Neuronal stem cell (in vitro differentiated cells): ENCODE measurements around the gene PRR12.

Experiments used
- DNase-seq: peaks from one replicate; pipeline ENCODE4 v3.0.0-alpha.2; 2013; ENCODE audit warnings: low spot score
- H2AFZ ChIP-seq: one replicate; pipeline ENCODE4 v1.6.1; 2013; ENCODE audit warnings: mild to moderate bottlenecking, low read length, inconsistent platforms
- H2AK5ac ChIP-seq: 2 replicates; pipeline ENCODE4 v1.6.1; 2013; ENCODE audit warnings: low read depth, mild to moderate bottlenecking, inconsistent platforms, low read length, moderate library complexity, mixed read lengths
- H2BK120ac ChIP-seq: 2 replicates; pipeline ENCODE4 v1.6.1; 2013; ENCODE audit warnings: low read depth, mild to moderate bottlenecking, inconsistent platforms, low read length, moderate library complexity, mixed read lengths
- H2BK12ac ChIP-seq: one replicate; pipeline ENCODE4 v1.6.1; 2013; ENCODE audit warnings: low read length, inconsistent platforms
- H2BK15ac ChIP-seq: 2 replicates; pipeline ENCODE4 v1.6.1; 2013; ENCODE audit warnings: mild to moderate bottlenecking, low read length, inconsistent platforms, mixed read lengths
- H2BK5ac ChIP-seq: one replicate; pipeline ENCODE4 v1.6.1; 2013; ENCODE audit warnings: inconsistent platforms, mild to moderate bottlenecking, low read length, moderate library complexity
- H3K14ac ChIP-seq: one replicate; pipeline ENCODE4 v1.6.1; 2013; ENCODE audit warnings: low read length, inconsistent platforms
- H3K18ac ChIP-seq: 2 replicates; pipeline ENCODE4 v1.6.1; 2013; ENCODE audit warnings: low read length, inconsistent platforms
- H3K23ac ChIP-seq: 2 replicates; pipeline ENCODE4 v1.6.1; 2013; ENCODE audit warnings: low read depth, mild to moderate bottlenecking, mixed read lengths, low read length, inconsistent platforms; ENCODE audit not compliant: poor library complexity
- H3K27ac ChIP-seq: replicated peaks from 3 replicates; pipeline ENCODE4 v1.5.1; 2013; ENCODE audit warnings: low read length, inconsistent platforms
- H3K27me3 ChIP-seq, 3 experiments: 2 replicates each; pipeline ENCODE4 v1.6.1; 2013; ENCODE audit warnings: low read length in 3 of 3, mild to moderate bottlenecking in 2 of 3, inconsistent platforms in 1 of 3, low read depth in 1 of 3, mixed read lengths in 1 of 3, moderate library complexity in 1 of 3; ENCODE audit not compliant: control insufficient read depth in 3 of 3, insufficient read depth in 3 of 3
- H3K36me3 ChIP-seq, 2 donors: replicated peaks in 1 of 2; 2 replicates each; pipeline ENCODE4 v1.6.1; 2013; ENCODE audit warnings: low read length in 2 of 2; ENCODE audit not compliant: control insufficient read depth in 2 of 2, insufficient read depth in 2 of 2
- H3K4ac ChIP-seq: 2 replicates; pipeline ENCODE4 v1.6.1; 2013; ENCODE audit warnings: inconsistent platforms, mild to moderate bottlenecking, low read length, moderate library complexity
- H3K4me1 ChIP-seq, 2 donors: 1 replicate in 1 of 2; 2 replicates in 1 of 2; pipeline ENCODE4 v1.6.1; 2013; ENCODE audit warnings: low read length in 2 of 2, low read depth in 1 of 2; ENCODE audit not compliant: control insufficient read depth in 2 of 2, insufficient read depth in 1 of 2
- H3K4me2 ChIP-seq: one replicate; pipeline ENCODE4 v1.6.1; 2013; ENCODE audit warnings: mild to moderate bottlenecking, low read length, inconsistent platforms; ENCODE audit not compliant: insufficient read depth, poor library complexity, severe bottlenecking
- H3K4me3 ChIP-seq, 2 donors: 2 replicates each; pipeline ENCODE4 v1.5.1; 2013; ENCODE audit warnings: low read length in 2 of 2, mild to moderate bottlenecking in 2 of 2, inconsistent platforms in 1 of 2, moderate library complexity in 1 of 2
- H3K79me1 ChIP-seq: one replicate; pipeline ENCODE4 v1.6.1; 2013; ENCODE audit warnings: low read depth, mild to moderate bottlenecking, inconsistent platforms, low read length, moderate library complexity
- H3K9ac ChIP-seq: one replicate; pipeline ENCODE4 v1.6.1; 2013; ENCODE audit warnings: mild to moderate bottlenecking, low read depth, low read length, inconsistent platforms; ENCODE audit not compliant: poor library complexity
- H3K9me3 ChIP-seq, 2 donors: replicated peaks in 1 of 2; 2 replicates each; pipeline versions ENCODE3 to v1.6.1; 2013; ENCODE audit warnings: low read length in 2 of 2, mild to moderate bottlenecking in 2 of 2, inconsistent platforms in 1 of 2, low read depth in 1 of 2, mixed read lengths in 1 of 2, moderate library complexity in 1 of 2; ENCODE audit not compliant: control insufficient read depth in 2 of 2, insufficient read depth in 1 of 2
- H4K8ac ChIP-seq: one replicate; pipeline ENCODE4 v1.6.1; 2013; ENCODE audit warnings: low read depth, mild to moderate bottlenecking, inconsistent platforms, low read length, moderate library complexity
- H4K91ac ChIP-seq: one replicate; pipeline ENCODE4 v1.6.1; 2013; ENCODE audit warnings: low read length, low read depth, mild to moderate bottlenecking, inconsistent platforms; ENCODE audit not compliant: poor library complexity
- WGBS, 2 donors: extraction: QIAGEN DNeasy Blood & Tissue Kit; methylation state at CpG; one replicate each; pipeline ENCODE4 v1.1.7; 2013; ENCODE audit warnings: missing lambda C conversion rate in 2 of 2, mixed read lengths in 1 of 2; ENCODE audit not compliant: insufficient read length in 2 of 2, insufficient replicate concordance in 1 of 2; ENCODE audit errors: extremely low coverage in 2 of 2; 5-methylcytosine and 5-hydroxymethylcytosine counted together

Gene PRR12

GRCh38 chr19:49544154-49544553 lies 46.8 kb upstream of the PRR12 start:
- no peak overlapping the region for H3K4ac ChIP-seq
- H3K23ac ChIP-seq = no peak overlapping the region
- no peak overlapping the region for H3K14ac ChIP-seq
- no peak overlapping the region for H2BK15ac ChIP-seq
- H3K27ac ChIP-seq = no peak overlapping the region
- no peak overlapping the region for H3K18ac ChIP-seq
- no peak overlapping the region for H2BK5ac ChIP-seq
- no peaks in the 10 kb centered on the region for H3K9me3 ChIP-seq
- no peak overlapping the region for H2BK12ac ChIP-seq
- WGBS, 2 donors = no CpG with 5 or more reads among the region's 5 CpGs
- H3K9ac ChIP-seq = no peak overlapping the region
- no peak for DNase-seq
- no peak overlapping the region for H3K4me3 ChIP-seq
- peaks cover 2 to 9% of the 10 kb centered on the region in 2 donors for H3K36me3 ChIP-seq
- no peak overlapping the region for H2BK120ac ChIP-seq
- peaks cover 0 to 4% of the 10 kb centered on the region in 2 donors for H3K4me1 ChIP-seq
- H2AK5ac ChIP-seq = no peak overlapping the region
- no peak overlapping the region for H2AFZ ChIP-seq
- no peak overlapping the region for H4K91ac ChIP-seq
- no peak overlapping the region for H4K8ac ChIP-seq
- no peak overlapping the region for H3K4me2 ChIP-seq
- H3K27me3 ChIP-seq = no peaks in the 10 kb centered on the region
- H3K79me1 ChIP-seq = peaks cover 2% of the 10 kb centered on the region

DNA sequence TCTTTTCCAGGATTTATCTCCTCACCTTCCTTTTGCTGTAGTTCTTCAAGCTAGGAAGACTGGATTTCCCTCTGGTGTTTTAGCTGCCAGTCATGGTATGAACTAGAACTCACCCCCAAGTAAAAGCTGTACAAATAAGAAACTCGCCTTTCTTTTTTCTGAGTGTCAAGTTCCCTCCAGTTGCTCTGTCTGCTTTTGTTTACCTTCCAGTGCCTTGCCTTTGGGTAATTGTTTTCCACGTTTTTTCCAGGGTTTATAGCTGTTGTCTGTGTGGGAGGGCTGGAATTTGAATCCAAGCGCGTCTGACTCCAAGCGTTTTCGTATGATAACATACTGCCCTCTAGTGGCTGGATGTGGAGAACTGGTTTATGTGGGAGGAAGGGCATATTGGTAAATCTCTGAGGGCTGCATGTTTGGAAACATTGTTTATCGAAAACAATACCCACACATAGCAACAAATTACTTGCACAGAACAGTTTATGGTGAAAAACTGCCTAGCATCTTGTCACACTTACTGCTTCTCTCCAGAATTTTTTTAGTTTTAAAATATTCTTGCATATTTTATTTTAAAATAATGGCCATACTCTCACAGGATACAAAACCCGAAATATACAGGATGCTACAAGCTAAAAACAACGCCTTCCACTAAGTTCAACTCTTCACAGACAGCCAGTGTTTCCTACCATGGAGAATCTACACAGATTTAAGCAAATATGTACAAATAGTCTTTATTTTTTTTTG lies 44.0 kb upstream of the PRR12 start:
- Histone ChIP-seq H3K4me1 (peaks cover 0 to 4% of the 10 kb centered on the region in 2 donors), H3K27ac (no peak overlapping the region), H3K4ac (no peak overlapping the region), H2BK15ac (no peak overlapping the region), H3K23ac (no peak overlapping the region), H3K18ac (no peak overlapping the region), H2AFZ (peak overlapping the region; percentile 41), H3K9me3 (no peaks in the 10 kb centered on the region), H4K8ac (no peak overlapping the region), H3K4me2 (no peak overlapping the region), H3K27me3 (no peaks in the 10 kb centered on the region), H3K36me3 (peaks cover 0 to 9% of the 10 kb centered on the region in 2 donors), H3K4me3 (no peak overlapping the region), H3K9ac (no peak overlapping the region), H4K91ac (no peak overlapping the region), H2AK5ac (no peak overlapping the region), H2BK5ac (no peak overlapping the region), H2BK12ac (no peak overlapping the region), H3K14ac (no peak overlapping the region), H3K79me1 (peaks cover 2% of the 10 kb centered on the region), H2BK120ac (no peak overlapping the region)
- DNase-seq = peak; percentile 93
- no CpG with 5 or more reads among the region's 9 CpGs for WGBS, 2 donors

DNA sequence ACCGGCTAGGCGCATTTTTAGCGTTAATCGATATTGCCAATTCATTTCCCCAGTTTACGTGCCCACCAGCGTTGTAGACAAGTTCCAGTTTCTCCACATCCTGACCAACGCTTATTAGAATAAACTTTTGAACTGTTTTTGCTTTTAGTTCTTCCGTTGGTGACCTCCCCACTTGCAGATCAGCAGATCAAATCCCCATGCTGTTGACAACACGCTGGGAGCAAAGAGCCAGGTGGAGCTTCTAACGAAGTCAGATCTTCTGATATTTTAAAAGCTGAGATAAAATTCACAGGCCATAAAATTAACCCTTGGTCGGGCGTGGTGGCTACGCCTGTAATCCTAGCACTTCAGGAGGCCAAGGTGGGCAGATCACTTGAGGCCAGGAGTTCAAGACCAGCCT lies 41.9 kb upstream of the PRR12 start:
- H3K36me3 ChIP-seq = peaks cover 3 to 18% of the 10 kb centered on the region in 2 donors
- H2BK15ac ChIP-seq = no peak overlapping the region
- H3K18ac ChIP-seq = no peak overlapping the region
- no peaks in the 10 kb centered on the region for H3K4me1 ChIP-seq
- WGBS, 2 donors = no CpG with 5 or more reads among the region's 13 CpGs
- H2AFZ ChIP-seq = no peak overlapping the region
- no peak overlapping the region for H2AK5ac ChIP-seq
- no peak overlapping the region for H3K9ac ChIP-seq
- DNase-seq = no peak
- H3K79me1 ChIP-seq = peaks cover 2% of the 10 kb centered on the region
- no peaks in the 10 kb centered on the region for H3K27me3 ChIP-seq
- no peak overlapping the region for H3K4ac ChIP-seq
- H3K27ac ChIP-seq = no peak overlapping the region
- no peak overlapping the region for H2BK5ac ChIP-seq
- no peak overlapping the region for H3K23ac ChIP-seq
- H2BK120ac ChIP-seq = no peak overlapping the region
- no peak overlapping the region for H4K8ac ChIP-seq
- H3K4me3 ChIP-seq = no peak overlapping the region
- no peaks in the 10 kb centered on the region for H3K9me3 ChIP-seq
- H3K4me2 ChIP-seq = no peak overlapping the region
- H2BK12ac ChIP-seq = no peak overlapping the region
- H4K91ac ChIP-seq = no peak overlapping the region
- no peak overlapping the region for H3K14ac ChIP-seq

DNA sequence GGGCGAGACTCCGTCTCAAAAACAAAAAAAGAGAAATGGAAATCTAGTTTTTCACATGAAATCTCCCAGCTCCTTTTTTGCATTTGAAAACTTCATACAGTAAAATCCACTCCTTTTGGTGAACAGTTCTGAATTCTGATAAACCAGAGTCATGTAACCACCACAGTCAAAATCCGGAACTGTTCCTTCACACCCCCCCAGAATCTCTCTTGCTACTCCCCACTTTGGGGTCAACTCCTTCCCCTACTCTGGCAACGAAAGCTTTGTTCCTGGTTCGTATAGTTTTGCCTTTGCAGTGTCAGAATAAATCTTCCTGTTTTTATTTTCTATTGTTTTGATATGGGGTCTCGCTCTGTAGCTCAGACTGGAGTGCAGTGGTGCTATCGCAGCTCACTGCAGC lies 39.5 kb upstream of the PRR12 start:
- Histone ChIP-seq H3K27ac (no peak overlapping the region), H3K18ac (no peak overlapping the region), H2AFZ (no peak overlapping the region), H2BK15ac (no peak overlapping the region), H2BK12ac (no peak overlapping the region), H3K4me3 (no peak overlapping the region), H2BK120ac (no peak overlapping the region), H3K36me3 (peaks cover 14 to 38% of the 10 kb centered on the region in 2 donors), H4K91ac (no peak overlapping the region), H3K9ac (no peak overlapping the region), H3K4me1 (peaks cover 0 to 5% of the 10 kb centered on the region in 2 donors), H3K23ac (no peak overlapping the region), H2BK5ac (no peak overlapping the region), H3K14ac (no peak overlapping the region), H3K79me1 (peaks cover 2% of the 10 kb centered on the region), H4K8ac (no peak overlapping the region), H2AK5ac (no peak overlapping the region), H3K4me2 (no peak overlapping the region), H3K27me3 (no peaks in the 10 kb centered on the region), H3K9me3 (no peaks in the 10 kb centered on the region), H3K4ac (no peak overlapping the region)
- DNase-seq = no peak
- no CpG with 5 or more reads among the region's 7 CpGs for WGBS, 2 donors
